Epidermal melanocyte (primary cell): ENCODE results near the gene NBAS.
A peak's percentile ranks its signal among the peaks of the same experiment; 100 is the strongest.

ENCODE experiments used
- DNase-seq: peaks from one replicate; pipeline ENCODE4 v3.0.0; 2011; ENCODE audit warnings: low spot score; ENCODE audit not compliant: insufficient read length

The NBAS gene

DNA sequence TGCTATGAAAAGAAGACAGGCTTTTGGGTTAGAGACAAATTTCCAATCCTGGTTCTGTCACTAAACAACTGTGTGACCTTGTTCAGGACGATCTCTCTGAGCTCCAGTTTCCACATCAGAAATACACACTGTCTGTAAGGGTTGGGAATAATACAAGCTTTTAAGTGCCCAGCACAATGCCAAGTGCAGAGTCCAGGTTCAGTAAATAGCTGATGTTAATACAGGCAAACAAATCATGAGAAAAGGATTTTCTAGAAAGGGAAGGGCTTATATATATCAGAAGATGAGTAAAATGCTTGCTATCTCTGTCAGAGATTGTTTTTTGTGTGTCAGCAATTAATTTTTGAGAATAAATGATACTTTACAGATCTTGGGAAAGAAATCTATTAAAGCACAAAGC is 388.3 kb downstream of the NBAS start:
- DNase-seq: no peak

DNA sequence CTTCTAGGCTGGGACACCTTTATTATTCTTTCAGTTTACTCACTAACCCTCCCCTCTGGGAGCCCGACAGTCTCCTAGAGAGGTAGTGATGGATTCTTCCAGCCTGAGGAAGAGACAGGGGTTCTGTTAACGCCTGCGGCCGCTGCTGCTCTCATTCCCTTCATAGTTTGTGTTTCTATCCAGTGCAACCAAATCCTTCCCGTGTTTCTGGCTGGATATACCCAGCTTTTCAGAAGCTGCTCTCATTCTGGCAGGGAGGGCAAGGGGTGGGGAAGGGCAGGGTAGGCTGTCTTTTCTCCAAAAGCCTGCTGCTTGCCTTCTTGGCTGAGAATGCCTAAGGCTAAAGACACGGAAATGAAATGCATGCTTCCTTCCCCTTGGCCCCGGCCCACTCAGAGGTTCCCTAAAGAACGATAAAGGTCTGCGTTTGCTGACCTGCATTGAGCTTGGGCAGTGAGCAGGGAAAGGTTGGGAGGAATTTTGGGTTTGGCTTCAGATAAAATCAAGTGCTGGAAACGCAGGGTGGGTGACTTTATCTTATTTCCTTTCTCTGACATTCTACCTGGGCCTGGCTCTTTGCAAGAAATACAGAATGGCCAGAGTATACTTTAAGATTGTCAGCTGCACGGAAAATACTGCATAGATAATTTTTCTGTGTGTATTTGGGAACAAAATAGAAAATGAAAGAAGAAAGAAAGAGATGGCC is 390.9 kb downstream of the NBAS start:
- DNase-seq: peak; percentile 24

- DNase-seq: peak; percentile 86
Measured at GRCh38 chr2:15169326-15170069, 391.6 kb downstream of the NBAS start.

GRCh38 chr2:15168116-15168515 is 393.0 kb downstream of the NBAS start:
- no peak for DNase-seq

DNA sequence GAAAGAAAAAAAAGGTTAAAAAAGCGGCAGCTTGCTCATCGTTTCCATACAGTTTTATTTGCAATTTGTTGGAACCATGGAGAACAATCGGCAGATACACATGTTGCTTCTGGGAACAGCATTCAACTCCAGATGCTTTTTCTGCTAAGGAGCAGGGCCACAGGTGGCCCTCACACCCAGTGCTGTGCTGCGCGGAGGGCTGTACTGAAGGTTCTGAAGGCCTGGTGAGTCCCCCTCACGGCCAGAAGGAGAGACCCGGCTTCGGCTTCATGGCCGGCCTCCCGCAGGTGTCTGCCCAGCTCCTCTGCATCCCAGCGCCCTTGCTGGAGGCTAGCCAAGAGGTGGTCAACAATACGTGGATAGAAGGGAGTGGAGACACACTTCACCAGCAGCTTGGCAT is 394.3 kb downstream of the NBAS start:
- DNase-seq: no peak

GRCh38 chr2:15163326-15163725 is 397.8 kb downstream of the NBAS start:
- no peak for DNase-seq

- DNase-seq: no peak
Measured at GRCh38 chr2:15162620-15163019, 398.5 kb downstream of the NBAS start.

DNA sequence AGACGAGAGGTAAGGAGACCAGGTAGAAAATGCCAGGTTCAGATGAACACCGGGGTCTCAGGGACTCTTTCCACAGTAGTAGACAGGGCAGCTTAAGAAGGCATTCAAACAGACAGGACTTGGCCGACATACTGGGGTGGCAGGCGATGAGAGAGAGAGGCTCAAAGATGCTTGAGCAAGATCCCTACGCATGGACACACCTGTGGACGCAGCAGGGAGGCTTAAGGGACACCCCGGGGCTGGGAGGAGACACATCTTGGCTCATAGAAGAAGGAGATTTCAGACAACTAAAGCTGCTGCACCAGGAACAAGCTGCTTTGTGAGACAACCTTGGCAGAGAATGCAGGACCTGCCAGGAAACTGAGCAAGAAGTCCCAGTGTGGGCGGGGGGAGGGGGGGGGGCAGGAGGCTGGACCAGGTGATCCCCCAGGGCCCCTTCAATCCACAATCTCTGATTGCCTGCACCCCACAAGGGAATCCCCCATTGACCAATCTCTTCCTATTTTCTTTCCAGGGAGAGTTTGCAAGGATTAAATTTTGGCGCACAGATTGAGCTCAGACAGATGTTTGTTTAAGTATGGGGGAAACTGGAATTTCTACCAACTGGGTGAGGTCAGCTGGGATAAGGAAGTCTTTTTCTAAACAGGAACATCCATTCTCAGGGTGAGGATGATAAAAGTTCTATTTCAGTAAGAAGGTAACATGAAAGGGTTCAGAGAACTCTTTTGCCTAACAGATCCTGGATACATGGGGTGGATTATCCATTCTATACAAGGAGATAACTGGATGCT is 400.7 kb downstream of the NBAS start:
- DNase-seq: no peak

DNA sequence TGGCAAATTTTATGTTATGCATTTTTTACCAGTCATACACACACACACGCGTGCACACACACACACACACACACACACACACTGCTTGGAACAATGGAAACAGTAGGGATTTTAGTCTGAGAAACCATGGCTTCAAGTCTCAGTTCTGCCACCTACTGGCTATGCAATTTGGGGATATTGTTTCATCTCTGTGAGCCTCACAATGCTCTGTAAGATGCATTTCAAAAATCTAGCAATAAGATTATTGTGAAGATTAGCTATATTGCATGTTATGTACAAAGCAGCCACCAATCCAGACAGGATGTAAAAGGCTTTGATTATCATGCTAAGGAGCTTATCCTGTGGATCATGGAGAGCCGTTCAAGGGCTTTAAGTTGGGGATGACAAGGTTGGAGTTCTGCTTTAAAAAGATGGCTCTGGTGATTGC is 401.4 kb downstream of the NBAS start:
- no peak for DNase-seq

DNA sequence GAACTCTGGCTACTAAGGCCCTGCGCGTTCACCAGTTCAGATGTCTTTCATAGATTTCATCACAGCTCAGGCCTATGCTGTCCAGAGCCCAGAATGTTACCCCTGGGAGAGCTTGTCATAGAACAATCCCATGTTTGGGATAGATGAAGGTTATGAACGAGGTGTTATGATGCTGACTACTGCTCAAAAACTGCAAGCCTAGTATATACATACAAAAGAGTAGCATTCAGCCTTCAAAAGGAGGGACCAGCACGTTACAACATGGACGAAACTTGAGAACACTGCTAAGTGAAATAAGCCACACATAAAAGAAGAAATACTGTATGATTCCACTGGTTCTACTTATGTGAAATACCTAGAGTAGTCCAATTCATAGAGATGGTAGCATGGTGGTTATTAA is 401.9 kb downstream of the NBAS start:
- no peak for DNase-seq

DNA sequence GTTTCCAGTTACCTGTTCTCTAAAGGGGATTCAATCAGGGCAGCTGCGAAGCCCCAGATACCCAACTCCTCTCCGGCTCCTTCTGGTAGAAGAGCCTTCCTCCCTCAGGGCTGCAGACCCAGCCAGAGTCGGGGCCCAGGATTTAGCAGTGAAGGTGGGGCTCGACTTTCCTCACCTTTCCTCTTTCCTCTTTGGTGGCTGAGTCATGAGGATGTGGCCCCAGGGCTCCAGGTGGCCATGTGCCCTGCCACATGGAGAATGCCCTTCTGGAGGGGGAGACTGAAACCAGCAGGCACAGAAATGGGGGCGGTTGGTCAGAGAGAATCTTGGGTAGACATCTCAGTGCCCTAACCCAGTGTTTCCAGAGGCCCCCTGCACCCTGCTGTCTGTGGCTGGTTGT is 402.6 kb downstream of the NBAS start:
- DNase-seq: no peak

DNA sequence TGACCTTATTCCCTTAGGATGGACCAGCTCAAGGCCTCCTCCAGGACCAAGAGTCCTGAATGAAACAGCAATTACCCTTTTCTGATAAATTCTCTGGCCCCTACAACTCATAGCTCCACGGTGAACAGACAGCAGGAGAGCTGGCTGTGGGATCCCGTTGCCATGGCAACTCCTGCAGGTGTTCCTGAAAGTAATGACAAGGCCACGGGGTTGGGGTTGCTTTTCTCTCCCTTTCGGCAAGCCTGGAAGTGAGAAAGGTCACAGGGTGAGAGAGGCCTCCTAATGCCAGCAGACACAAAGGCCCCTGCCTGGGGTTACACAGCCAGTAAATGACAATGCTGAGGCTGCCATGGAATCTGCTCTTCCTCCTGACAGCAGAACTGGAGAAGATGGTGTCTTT is 403.0 kb downstream of the NBAS start:
- DNase-seq: no peak

DNA sequence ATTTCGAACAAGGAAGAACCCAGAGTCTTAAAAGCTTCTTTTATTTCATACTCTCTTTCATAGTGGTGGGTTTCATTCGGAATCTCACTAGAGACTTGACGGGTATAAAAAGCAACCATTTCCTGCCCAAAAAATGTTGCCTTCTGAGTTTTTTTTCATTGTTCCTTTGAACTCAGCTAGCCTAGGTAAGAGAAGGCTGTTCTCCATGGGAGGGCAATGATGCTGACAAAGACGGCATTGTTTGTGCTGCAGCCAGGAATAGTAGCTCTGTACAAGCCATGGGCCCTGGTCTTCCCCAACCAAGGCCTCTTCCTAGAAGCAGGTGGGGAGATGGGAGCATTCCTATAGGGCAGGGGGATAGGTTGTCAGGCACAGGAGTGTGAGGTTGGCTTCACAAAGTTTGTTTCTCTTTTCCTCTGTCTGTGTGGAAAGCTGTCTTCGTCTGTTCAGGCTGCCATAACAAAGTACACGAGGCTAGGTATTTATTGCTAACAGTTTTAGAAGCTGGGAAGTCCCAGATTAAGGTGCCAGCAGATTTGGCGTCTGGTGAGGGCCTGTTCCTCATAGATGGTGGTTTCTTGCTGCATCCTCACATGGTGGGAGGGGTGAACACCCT is 405.1 kb downstream of the NBAS start:
- DNase-seq: no peak

GRCh38 chr2:15154297-15154696 is 406.8 kb downstream of the NBAS start:
- DNase-seq: no peak

DNA sequence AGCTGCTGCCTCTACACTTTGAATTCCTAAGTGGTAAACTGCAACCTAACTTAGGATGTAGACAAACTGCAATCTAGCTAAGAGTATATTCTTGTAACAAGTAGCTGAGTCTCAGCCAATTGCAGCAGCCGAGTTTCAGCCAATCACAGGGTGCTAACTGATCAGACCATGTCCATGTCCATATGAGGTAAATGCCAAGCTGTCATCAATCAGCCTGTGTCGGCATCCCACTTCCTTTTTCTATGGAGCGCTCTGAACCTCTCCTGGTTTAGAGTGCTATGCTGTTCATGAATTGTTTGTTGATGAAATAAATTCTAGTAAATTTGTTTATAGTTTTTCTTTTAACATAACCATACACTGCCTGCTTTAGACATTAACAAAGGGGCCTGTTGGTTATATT is 408.8 kb downstream of the NBAS start:
- no peak for DNase-seq

GRCh38 chr2:15149063-15149462 is 412.1 kb downstream of the NBAS start:
- no peak for DNase-seq

GRCh38 chr2:15147591-15147990 is 413.5 kb downstream of the NBAS start:
- DNase-seq: no peak

- DNase-seq: no peak
Measured at GRCh38 chr2:15146960-15147359, 414.2 kb downstream of the NBAS start.

DNA sequence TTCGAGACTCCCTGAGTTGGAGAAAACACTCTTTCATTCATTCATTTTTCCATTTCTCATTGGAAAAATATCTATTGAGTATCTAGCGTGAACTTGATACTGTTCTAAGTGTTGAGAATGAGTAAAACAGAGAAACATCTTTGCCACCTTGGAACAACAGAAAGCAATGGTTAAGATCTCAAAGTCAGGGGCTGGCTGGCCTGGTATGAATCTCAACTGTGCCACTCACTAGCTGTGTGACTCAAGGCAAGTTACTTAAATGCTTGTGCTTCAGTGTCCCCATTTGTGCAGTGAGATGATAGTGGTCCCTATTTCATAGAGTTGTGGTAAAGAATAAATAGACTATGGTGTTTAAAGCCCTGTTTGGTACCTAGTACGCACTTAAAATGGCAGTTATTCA is 415.2 kb downstream of the NBAS start:
- DNase-seq: no peak

- DNase-seq: no peak
Measured at GRCh38 chr2:15145046-15145817, 415.9 kb downstream of the NBAS start.

GRCh38 chr2:15142069-15142689 is 419.0 kb downstream of the NBAS start:
- DNase-seq: no peak
